ENCODE results near the gene YOD1.

GRCh38 chr1:207026104-207026534, 24.9 kb downstream of the YOD1 start:
- no peak for TF ChIP-seq GATA2 (IDR thresholded peaks at IDR 0.05; ENCODE audit: low read depth, low read length)
- no peak for TF ChIP-seq GATA3 (IDR thresholded peaks at IDR 0.05; ENCODE audit: low read depth, low read length)

Measured in SH-SY5Y (cell line).